ENCODE measurements around the gene OR6K3. TPM values are rescaled to one million over a fixed set of nuclear protein-coding genes. Genes with fewer than 3 reads are reported as not detected.
"Not testable (repeated sequence)": the region's sequence is repeated elsewhere in the genome, so short reads cannot be mapped to it uniquely, and the experiment has no call there.

Gene OR6K3
- total RNA-seq, 1 donor from 2014 or later, result not detected

- not testable (repeated sequence) for DNase-seq (ENCODE audit: low read depth)
These were observed 32.2 kb downstream of the OR6K3 start for GRCh38 chr1:158688343-158688742.

- DNase-seq (ENCODE audit: low read depth), result no peak
These were observed 33.5 kb downstream of the OR6K3 start for GRCh38 chr1:158687037-158687436.

- DNase-seq (ENCODE audit: low read depth), result no peak
These were observed 34.2 kb downstream of the OR6K3 start, which contains the start of gene SPTA1 for GRCh38 chr1:158686111-158687009. Gene SPTA1 (minus strand): TSS chr1:158686715. CDS start chr1:158686517, 198 bp downstream.

- DNase-seq (ENCODE audit: low read depth), result no peak
These were observed 35.4 kb downstream of the OR6K3 start for GRCh38 chr1:158685085-158685484.

- DNase-seq (ENCODE audit: low read depth), result no peak
These were observed 38.9 kb downstream of the OR6K3 start for GRCh38 chr1:158681606-158682005.

- DNase-seq (ENCODE audit: low read depth), result no peak
These were observed 41.2 kb downstream of the OR6K3 start for GRCh38 chr1:158679289-158679688.

- DNase-seq (ENCODE audit: low read depth), result no peak
These were observed 44.8 kb downstream of the OR6K3 start for GRCh38 chr1:158675563-158676323.

- DNase-seq (ENCODE audit: low read depth), result no peak
These were observed 46.2 kb downstream of the OR6K3 start for GRCh38 chr1:158674302-158674701.

Other genes starting within 250 kb of the OR6K3 start
- gene OR10R2, start 248.5 kb downstream of the OR6K3 start, total RNA-seq, result not detected in 2 replicates
- gene OR6Y1, start 166.3 kb downstream of the OR6K3 start, total RNA-seq, result not detected in 2 replicates
- not detected in 2 replicates for gene OR6P1, start 150.1 kb downstream of the OR6K3 start, total RNA-seq
- gene OR10X1, start 140.8 kb downstream of the OR6K3 start, total RNA-seq, result not detected in 2 replicates
- not detected in 2 replicates for gene OR10Z1, start 115.5 kb downstream of the OR6K3 start, total RNA-seq
- gene SPTA1, start 34.0 kb downstream of the OR6K3 start, total RNA-seq, result not detected in 2 replicates
- not detected in 2 replicates for gene OR6K2, start 20.1 kb downstream of the OR6K3 start, total RNA-seq
- gene OR6K6, start 34.0 kb upstream of the OR6K3 start, total RNA-seq, result not detected in 2 replicates
- gene OR6N1, start 51.5 kb upstream of the OR6K3 start, total RNA-seq, result not detected in 2 replicates
- not detected in 2 replicates for gene OR6N2, start 60.5 kb upstream of the OR6K3 start, total RNA-seq
- gene MNDA, start 110.6 kb upstream of the OR6K3 start, total RNA-seq, result not detected in 2 replicates
- not detected in 2 replicates for gene PYHIN1, start 210.8 kb upstream of the OR6K3 start, total RNA-seq